ENCODE measurements around the gene PPP2R5C.

Gene PPP2R5C

DNA sequence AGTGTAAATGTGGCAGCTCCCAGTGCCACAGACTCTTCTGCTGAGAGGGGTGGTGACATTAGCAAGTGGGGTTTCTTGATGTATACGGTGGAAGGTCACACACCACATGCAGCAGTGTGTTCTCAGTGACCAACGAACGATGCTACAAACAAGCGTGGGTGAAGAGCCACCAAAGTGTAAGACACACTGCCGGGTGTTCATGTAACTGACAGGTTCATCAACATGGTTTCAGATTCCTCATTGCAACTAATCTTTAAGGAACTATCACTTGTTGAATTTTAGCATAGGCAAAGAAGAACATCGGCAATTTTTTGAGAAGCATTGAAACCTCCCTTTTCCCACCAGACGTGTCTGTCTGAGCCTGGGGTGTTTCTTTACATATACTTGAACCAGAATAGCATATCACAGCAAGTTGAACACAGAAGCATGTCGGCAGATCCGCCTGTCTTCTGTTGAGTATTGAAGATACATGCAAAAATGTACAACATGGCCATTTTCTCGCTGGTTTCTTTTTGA is 58.8 kb downstream of the PPP2R5C start:
- no peak for DNase-seq

DNA sequence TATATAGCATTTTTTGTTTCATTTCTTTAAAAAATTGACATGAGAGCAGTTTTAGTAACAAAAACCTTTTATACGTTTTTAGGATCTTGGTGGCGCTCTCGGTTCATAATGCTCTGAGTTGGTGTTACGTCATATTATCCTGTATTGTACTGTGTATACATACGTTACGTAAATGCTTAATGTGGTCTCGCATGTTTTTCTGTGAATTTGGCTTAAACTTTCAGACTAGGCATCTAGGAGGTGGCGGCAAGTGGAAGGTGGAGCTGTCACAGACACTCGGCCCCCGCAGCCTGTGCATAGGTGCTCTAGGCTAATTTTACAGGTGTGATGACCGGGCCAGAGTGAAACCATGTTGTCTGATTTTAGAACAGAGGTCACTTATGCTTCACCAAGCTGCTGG is 60.0 kb downstream of the PPP2R5C start:
- DNase-seq = no peak

DNA sequence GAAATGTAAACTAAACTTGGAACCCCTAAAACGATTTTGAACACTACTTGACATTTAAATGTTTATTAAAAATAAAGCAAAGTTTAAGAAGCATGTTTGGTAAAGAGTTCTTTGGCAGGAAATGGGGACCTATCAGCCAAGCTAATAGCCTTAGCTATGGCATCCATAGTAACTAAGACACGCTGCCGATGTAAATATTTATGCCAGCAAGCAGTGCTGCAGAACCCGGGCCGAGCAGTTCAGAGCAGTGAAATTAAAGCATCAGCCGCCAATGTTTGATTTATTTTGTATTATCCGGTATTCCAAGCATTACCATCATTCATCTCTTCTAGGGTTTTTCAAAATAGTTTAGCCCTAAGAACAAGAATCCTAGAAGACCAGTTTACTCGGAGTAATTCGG is 61.6 kb downstream of the PPP2R5C start:
- DNase-seq = no peak

DNA sequence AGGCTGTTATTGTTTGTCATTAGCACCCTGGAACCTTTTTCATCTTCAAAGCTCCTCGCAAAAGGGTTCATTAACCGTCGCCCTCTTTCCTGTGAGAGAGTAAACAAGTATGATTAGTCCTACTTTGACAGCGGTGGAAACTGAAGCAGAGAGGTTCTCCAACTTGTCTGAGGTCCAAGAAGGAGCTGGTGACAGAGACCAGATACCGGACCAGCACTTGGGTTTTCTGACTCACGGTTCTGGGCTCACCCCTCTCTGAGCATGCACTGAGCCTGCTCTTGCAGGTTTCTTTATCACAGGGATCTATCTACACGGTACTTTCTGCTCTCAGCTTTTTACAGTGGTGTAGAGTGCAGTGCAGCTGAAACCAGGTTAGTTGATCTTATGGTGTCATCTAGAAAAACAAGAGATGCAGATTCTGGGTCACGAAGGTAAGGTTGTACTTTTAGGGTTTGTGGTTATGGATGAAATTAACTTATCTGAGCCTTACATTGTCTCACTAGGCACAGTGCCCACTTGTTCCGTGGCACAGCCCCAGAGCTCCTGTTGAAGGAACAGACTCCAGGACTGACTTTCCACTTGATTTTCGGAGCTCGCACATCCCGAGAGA is 62.1 kb downstream of the PPP2R5C start:
- DNase-seq = no peak

DNA sequence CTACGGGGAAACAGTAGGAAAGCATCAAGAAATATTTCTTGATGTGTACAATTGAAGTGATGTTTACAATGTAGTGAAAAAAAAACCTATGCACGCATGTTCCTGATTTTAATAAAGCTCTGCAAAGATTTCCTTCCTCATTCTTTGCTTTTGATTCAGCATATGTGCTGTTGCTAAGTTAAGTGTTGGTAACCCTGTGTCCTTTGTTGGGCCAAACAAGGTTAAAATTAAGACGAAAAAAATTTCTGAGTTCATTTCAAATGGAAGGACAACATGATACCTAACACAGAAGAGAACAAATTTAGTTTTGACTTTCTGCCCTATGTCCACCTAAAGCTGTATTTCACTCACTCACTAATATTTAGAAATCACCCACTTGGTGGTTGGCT is 62.8 kb downstream of the PPP2R5C start:
- DNase-seq = peak in 1 of 2 donors; percentile 57

DNA sequence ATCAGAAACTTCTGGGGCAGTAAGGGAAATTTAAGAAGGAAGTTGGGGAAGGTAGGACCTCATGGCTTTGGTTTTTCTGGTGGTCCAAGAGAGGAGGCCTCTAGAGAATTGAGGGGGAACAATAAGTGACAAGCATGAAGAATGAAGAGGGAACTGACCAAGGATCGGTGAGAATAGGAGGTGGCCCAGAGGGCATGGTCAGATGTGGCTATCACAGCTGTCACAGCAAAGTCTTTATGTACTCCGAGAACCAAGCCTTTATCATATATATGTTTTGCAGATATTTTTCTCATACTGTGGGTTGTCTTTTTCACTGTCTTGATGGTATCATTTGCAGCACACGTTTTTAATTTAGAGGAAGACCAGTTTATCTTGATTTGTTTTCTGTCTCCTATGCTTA is 64.3 kb downstream of the PPP2R5C start:
- no peak for DNase-seq

DNA sequence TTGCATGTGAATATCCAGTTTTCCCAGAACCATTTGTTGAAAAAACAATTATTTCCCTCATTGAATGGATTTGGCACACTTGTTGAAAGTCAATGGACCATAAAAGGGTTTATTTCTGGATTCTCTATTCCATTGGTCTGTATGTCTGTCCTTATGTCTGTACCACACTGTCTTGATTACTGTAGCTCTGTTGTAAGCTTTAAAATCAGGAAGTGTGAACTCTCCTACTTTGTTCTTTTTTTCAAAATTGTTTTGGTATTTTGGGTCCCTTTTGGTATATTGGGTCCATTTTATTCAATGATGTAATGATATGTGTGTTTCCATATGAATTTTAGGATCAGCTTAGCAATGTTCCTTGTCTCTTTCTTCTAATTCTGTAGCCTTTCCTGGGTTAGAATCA is 64.8 kb downstream of the PPP2R5C start:
- DNase-seq = no peak

DNA sequence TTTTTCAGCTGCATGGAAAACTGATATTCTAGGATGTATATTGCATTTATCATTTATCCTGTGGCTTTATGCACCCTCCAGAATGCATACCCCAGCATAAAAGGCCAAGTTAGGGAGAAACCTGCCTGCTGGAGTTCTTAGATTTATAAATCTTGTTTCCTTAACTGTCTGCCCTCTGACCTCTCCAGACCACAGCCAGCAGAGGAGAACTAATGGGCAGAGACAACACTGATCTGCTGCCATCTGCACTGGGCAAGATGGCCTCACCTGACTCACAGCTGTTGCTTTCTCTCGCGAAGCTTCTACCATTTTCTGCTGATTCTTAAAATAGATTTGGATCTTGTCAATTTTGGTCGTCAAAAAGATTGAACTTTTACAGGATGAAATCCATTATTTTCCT is 65.8 kb downstream of the PPP2R5C start:
- DNase-seq = no peak

DNA sequence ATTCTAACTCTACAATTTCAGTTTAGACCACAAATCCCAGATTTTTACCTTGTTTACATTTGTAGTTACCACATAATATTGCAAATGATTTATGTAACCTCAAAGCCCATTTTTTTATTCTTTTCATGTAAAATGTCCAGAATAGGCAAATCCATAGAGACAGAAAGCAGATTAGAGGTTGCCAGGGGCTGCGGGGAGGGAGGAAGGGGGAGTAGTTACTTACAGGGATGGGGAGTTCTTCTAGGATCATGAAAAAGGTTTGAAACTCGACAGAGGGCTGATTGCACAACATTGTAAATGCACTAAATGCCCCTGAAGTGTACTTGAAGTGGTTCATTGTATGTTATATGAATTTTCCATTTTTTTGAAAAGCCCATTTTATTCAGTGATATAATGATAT is 66.5 kb downstream of the PPP2R5C start:
- DNase-seq = no peak

DNA sequence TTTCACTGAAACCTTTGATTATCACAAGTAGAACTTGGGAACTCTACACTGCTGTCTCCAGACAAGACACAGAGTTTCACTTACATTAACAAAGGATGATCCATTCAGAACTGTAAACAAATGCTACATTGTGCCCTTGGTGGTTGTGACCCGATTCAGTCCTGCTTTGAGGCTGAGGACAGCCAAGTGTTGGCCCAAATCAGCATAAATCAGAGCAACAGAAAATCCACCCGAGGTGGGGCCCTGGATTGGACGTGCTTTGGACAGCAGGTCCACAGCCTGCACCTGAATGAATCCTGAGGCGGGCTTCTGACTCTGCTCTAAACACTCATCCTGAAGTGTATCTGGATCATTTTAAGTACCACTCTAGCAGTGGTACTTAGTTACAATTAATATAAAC is 68.8 kb downstream of the PPP2R5C start:
- DNase-seq = no peak

DNA sequence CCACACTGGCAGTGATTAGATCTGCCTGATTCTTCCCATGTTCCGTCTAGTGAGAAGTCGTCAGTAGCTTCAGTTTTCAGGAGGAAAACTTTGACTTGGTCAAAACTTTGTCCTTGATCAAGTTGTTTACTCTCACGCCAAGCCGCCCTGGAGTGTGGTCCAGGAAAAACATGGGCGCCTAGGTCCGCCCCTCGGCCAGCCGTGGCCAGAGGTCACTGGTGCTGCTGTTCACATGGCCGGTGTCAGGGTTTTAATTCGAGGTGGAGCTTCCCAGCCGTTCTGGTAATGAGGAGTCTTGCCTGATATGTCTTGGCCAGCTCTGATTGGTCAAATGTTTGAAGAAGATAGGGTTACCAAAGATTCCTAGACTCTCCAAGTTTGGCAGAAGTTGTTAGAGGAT is 71.5 kb downstream of the PPP2R5C start:
- DNase-seq = no peak

DNA sequence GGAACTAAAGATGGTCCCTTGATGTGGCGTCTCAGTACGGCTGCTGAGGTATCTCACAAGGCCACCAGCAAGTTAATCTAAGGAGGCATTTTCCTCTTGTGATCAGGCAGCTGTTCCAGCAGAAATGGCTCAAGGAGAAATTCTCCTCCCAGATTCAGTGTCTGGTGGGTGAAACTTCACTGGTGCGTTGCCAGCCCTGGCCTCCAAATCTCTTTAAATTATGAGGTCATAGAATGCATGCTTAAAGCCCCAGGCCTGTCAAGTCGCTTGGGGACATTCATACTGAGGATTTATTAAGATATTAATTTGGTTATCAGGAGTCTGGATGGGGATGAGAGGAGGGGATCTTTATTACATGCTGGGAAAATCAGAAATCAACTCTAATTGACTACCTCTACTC is 72.9 kb downstream of the PPP2R5C start:
- DNase-seq = no peak

DNA sequence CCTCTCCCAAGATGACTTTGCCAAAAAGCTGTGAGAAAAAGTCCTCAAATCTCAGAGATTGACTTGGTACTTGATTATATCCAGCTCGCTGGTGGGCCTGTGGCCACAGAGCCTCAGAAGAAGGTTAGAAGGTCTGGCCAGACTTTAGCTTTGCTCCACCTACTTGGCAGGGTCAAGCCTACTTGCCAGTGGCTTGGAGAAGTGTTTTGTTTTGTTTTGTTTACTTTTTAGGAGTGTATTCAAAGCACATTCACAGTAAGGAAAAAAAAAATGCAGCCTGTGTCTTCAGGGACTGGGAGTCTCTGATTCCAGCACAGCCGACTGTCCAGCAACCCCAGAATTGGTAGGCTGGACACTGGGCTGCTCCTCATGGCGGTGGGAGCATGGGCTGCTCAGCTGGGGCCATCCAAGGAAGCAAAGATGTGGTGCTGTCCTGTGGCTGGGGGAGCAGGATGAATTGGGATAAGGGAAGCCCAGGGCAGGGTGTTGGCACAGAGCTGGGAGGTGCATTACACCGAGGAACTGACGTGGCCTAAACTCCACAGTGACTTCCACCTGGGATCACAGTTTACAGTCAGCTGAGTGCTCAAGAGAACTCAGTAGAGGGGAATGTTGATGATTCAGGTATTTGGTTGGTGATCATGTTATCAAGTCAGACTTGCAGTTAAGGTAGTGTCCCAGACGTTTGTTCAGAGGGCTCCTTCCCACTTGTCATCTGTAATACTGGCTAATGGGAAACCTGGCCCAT is 73.5 kb downstream of the PPP2R5C start:
- no peak for DNase-seq

DNA sequence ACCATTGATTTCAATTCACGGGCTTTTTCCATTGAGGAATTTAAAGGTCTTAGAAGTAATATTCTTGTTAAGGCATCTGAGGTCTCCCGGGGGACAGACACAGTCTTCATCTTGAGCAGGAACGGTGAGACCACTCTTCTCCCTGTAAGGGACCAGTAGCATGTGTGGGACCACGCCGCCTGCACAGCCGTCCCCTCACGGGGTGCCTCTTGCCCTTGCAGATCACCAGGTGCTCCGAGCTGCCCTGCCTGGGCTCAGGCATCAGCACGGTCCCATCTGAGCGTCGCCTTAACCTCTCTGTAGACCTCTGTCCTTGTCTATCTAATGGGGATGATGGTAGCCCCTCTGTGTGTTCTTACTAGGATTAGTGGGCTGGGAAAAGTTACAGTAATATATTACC is 74.1 kb downstream of the PPP2R5C start:
- DNase-seq = no peak

DNA sequence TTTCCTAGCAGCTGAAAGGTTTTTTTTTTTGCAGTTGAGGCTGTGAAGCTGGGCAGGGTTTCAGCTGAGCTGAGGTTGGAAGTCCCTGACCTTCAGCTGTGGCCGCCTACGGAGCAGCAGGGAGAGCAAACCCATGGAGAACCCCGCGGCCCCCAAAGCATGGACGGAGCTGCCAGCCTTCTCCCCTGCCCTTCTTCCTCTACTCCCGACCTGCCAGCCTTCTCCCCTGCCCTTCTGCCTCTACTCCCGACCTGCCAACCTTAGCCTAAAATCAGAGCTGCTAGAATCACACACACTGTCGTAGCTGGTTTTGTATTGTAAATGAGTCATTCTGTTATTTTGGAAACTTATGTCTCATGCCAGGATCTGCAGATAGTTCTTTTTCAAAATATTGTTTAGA is 74.6 kb downstream of the PPP2R5C start:
- DNase-seq = no peak

DNA sequence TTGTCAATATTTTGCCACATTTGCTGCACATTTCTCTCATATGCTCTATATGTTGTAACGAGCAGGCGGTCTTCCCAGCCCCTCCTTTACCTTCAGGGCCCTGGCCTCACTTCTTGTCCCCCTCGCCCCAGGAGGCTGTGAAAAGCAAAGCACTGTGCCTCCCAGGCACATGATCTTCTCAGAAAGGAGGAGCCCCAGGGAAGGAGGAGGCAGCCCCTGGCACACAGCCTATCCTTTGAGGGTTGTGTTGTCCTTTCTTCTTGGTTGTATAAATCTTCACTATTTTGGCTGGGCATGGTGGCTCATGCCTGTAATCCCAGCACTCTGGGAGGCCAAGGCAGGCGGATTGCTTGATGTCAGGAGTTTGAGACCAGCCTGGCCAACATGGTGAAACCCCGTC is 77.0 kb downstream of the PPP2R5C start:
- DNase-seq = no peak

DNA sequence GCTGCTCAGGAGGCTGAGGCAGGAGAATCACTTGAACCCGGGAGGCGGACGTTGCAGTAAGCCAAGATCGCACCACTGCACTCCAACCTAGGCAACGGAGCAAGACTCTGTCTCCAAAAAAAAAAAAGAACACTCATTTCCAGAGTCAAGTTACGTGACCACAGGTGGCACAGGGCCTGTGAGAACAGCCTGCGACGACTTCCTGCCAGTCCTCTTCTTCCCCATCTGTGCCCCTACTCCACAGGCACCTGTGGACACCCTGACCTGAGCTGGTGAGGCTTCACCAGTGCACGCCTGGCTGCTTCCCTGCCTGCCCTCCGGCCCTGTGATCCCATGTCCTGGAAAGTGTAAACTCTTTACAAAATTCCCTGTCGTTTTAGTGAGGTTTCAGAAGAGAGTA is 77.7 kb downstream of the PPP2R5C start:
- no peak for DNase-seq

DNA sequence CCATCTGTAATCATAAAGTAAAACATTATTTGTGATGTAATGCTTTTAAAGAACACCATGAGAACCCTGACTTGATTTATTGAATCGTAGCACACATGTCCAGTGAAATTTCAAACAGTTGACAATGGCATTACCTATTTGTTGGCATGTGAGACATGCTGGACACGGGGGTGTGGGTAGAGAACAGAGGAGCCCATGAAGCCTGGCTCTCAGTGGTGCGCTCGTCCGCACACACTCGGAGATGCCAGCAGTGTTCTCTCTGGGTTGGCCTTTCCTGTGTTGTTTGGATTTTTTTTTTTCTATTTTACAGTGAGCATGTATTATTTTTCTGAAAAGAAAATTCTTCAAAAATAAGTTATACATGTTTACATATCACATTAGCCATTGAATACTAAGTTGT is 78.2 kb downstream of the PPP2R5C start:
- no peak for DNase-seq

DNA sequence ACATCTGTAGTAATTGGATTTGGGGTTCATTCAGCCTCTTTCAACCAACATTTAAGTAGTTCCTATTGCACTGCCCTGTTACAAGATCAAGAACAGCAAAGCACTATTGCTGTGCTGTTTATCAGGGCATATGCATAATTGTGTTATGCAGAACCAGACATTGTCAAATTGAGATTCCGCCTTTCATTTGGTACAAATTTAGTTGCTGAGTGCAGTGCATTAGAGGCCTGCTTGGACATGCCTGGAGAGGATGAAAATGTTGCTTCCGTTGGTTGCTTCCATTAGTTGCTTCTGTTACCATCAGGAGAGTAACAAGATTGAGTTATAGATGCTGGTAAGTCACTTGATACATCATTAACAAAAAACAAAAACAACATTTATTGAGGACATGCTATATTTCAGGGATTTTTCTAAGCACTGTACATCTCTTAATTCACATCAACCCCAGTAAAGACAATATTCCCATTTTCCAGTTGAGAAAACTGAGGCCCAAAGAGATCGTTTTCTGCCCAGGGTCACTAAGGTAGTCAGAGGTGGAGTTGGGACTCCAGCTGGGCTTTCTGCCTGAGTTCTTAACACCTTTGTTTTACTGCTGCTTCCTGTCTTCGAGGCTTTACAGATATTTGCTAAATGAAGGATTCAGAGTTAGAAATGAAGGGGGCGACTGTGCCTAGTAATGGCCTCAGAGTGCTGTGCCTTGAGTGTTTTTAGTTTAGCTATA is 79.3 kb downstream of the PPP2R5C start:
- no peak for DNase-seq

DNA sequence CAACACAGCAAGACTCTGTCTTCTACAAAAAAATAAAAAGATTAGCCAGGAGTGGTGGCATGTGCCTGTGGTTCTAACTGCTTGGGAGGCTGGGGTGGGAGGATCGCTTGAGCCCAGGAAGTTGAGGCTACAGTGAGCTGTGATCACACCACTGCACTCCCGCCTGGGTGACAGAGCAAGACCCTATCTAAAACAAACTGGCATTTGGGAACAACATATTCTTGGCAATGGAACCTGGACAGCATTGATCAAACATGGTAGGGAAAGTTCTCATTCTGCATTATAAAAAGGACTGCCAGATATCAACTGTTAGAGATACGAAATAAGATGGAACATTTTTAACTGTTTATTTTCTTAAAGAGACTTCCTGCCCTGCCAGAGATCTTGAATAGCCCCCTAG is 81.5 kb downstream of the PPP2R5C start:
- no peak for DNase-seq

DNA sequence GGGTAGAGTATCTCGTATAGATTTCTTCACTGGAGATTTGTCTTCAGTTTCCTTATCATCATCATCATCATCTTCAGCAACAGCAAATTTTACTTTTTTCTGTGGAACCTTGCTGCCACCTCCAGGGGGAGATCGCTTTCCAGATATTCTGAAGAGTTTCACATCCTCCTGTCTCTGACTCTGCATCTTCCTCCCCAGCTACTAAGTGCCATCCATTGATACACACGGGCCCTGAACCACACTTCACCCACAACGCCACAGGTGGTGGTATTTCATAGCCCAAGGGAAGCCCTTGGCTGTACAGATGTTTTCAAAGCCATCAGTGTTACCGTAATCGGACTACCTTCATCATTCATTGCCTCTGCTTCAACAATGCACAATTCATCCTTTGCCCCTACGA is 82.2 kb downstream of the PPP2R5C start:
- peak; percentile 13 to 57 for DNase-seq

DNA sequence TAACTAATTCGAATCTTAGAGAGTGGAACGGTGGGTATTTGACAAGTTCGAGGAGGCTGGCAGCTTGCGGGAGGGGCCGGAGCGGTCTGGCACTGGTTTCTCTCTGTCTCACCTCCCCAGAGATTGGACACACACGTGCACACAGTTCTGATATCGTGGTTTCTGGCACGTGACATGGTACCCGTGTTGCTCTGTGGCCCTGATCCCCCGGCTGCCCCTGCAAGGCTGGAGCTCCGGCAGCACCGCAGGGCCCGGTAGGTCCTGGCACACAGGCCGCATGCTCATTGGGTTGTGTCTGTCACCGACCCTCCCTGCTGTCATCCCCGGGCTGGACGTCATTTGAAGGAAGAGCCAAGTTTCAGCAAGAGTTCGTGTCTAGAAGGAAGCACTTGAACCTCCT is 82.7 kb downstream of the PPP2R5C start:
- no peak for DNase-seq

DNA sequence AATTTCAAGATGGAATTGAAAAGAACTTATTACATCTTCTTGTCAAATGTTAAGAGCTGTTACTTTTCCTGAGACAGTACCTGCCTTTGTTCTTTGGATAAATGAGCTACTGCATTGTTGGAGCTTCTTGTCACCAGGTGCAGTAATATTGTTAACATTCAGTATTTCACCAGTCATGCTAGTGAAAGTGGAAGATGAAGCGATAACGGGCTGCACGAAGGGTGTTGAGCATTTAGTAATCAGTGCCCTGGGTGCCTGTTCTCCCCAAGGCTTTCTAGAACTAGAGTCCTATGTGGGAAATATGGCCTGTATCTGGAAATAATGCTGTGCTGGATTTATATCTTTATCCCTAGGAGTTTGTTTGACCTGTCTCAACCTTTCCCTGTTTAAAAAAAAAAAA is 83.2 kb downstream of the PPP2R5C start:
- DNase-seq = no peak

DNA sequence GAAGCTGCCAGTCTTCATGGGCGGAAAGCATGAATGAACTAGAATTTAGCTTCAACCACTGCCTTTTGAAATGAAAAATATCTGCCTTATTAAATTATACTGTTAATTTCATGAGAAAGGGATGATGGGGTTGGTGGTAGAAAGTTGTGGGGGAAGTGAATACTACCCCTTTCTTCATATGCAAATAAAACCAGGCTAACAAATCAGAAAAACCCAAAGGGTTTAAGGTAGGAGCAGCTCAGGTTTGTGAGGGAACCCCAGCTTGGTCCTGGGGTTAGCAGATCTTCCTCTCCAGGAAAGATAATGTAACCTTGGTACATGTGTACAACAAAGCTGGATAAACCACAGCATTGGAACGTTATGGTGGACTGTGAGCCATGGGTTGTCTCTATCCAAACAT is 84.0 kb downstream of the PPP2R5C start:
- no peak for DNase-seq

All from bone marrow (tissue), 2 donors.